ENCODE results near the gene GLB1L2.

The GLB1L2 gene

GRCh38 chr11:134358165-134358855 is 26.5 kb downstream of the GLB1L2 start:
- Histone ChIP-seq H3K36me3 (ENCODE audit: control insufficient read depth, insufficient read depth, low read length) (no peaks in the 10 kb centered on the region), H3K27ac (ENCODE audit: insufficient read depth, low read length, poor library complexity, severe bottlenecking) (no peak overlapping the region)

GRCh38 chr11:134358856-134359490 is 27.2 kb downstream of the GLB1L2 start:
- no peaks in the 10 kb centered on the region for H3K4me1 ChIP-seq (ENCODE audit: control insufficient read depth, insufficient read depth, low read length, poor library complexity, severe bottlenecking)
- no peak overlapping the region for H3K4me3 ChIP-seq (ENCODE audit: insufficient read depth, low read depth, low read length, poor library complexity, severe bottlenecking)
- H3K9me3 ChIP-seq (ENCODE audit: control insufficient read depth, low read length): no peaks in the 10 kb centered on the region
- no peak overlapping the region for H3K27ac ChIP-seq (ENCODE audit: insufficient read depth, low read length, poor library complexity, severe bottlenecking)
- DNase-seq: no peak
- no peaks in the 10 kb centered on the region for H3K36me3 ChIP-seq (ENCODE audit: control insufficient read depth, insufficient read depth, low read length)
- no peaks in the 10 kb centered on the region for H3K27me3 ChIP-seq (replicated peaks; ENCODE audit: control insufficient read depth, insufficient read depth, low read length, poor library complexity, severe bottlenecking)

More at GRCh38 chr11:134358165-134358855, 26.5 kb downstream of the GLB1L2 start:
- Histone ChIP-seq H3K4me3 (ENCODE audit: insufficient read depth, low read depth, low read length, poor library complexity, severe bottlenecking) (no peak overlapping the region), H3K9me3 (ENCODE audit: control insufficient read depth, low read length) (no peaks in the 10 kb centered on the region), H3K27me3 (replicated peaks; ENCODE audit: control insufficient read depth, insufficient read depth, low read length, poor library complexity, severe bottlenecking) (no peaks in the 10 kb centered on the region), H3K4me1 (ENCODE audit: control insufficient read depth, insufficient read depth, low read length, poor library complexity, severe bottlenecking) (no peaks in the 10 kb centered on the region)
- no peak for DNase-seq

- Histone ChIP-seq H3K36me3 (ENCODE audit: control insufficient read depth, insufficient read depth, low read length) (no peaks in the 10 kb centered on the region), H3K27me3 (replicated peaks; ENCODE audit: control insufficient read depth, insufficient read depth, low read length, poor library complexity, severe bottlenecking) (no peaks in the 10 kb centered on the region), H3K27ac (ENCODE audit: insufficient read depth, low read length, poor library complexity, severe bottlenecking) (no peak overlapping the region), H3K9me3 (ENCODE audit: control insufficient read depth, low read length) (no peaks in the 10 kb centered on the region), H3K4me1 (ENCODE audit: control insufficient read depth, insufficient read depth, low read length, poor library complexity, severe bottlenecking) (no peaks in the 10 kb centered on the region), H3K4me3 (ENCODE audit: insufficient read depth, low read depth, low read length, poor library complexity, severe bottlenecking) (no peak overlapping the region)
- DNase-seq: no peak
These were observed 27.9 kb downstream of the GLB1L2 start for GRCh38 chr11:134359646-134360045.

- no peaks in the 10 kb centered on the region for H3K9me3 ChIP-seq (ENCODE audit: control insufficient read depth, low read length)
- no peaks in the 10 kb centered on the region for H3K4me1 ChIP-seq (ENCODE audit: control insufficient read depth, insufficient read depth, low read length, poor library complexity, severe bottlenecking)
- peak; percentile 33 to 48 (median 36) for DNase-seq
- H3K27me3 ChIP-seq (replicated peaks; ENCODE audit: control insufficient read depth, insufficient read depth, low read length, poor library complexity, severe bottlenecking): no peaks in the 10 kb centered on the region
- H3K4me3 ChIP-seq (ENCODE audit: insufficient read depth, low read depth, low read length, poor library complexity, severe bottlenecking): no peak overlapping the region
- no peaks in the 10 kb centered on the region for H3K36me3 ChIP-seq (ENCODE audit: control insufficient read depth, insufficient read depth, low read length)
- H3K27ac ChIP-seq (ENCODE audit: insufficient read depth, low read length, poor library complexity, severe bottlenecking): no peak overlapping the region
These were observed 28.5 kb downstream of the GLB1L2 start for GRCh38 chr11:134360050-134360835.

- no peaks in the 10 kb centered on the region for H3K36me3 ChIP-seq (ENCODE audit: control insufficient read depth, insufficient read depth, low read length)
- H3K9me3 ChIP-seq (ENCODE audit: control insufficient read depth, low read length): no peaks in the 10 kb centered on the region
- no peak for DNase-seq
- no peak overlapping the region for H3K27ac ChIP-seq (ENCODE audit: insufficient read depth, low read length, poor library complexity, severe bottlenecking)
- H3K27me3 ChIP-seq (replicated peaks; ENCODE audit: control insufficient read depth, insufficient read depth, low read length, poor library complexity, severe bottlenecking): no peaks in the 10 kb centered on the region
- no peak overlapping the region for H3K4me3 ChIP-seq (ENCODE audit: insufficient read depth, low read depth, low read length, poor library complexity, severe bottlenecking)
- no peaks in the 10 kb centered on the region for H3K4me1 ChIP-seq (ENCODE audit: control insufficient read depth, insufficient read depth, low read length, poor library complexity, severe bottlenecking)
These were observed 29.9 kb downstream of the GLB1L2 start for GRCh38 chr11:134361661-134362060.

GRCh38 chr11:134362192-134362901 is 30.6 kb downstream of the GLB1L2 start:
- Histone ChIP-seq H3K4me3 (ENCODE audit: insufficient read depth, low read depth, low read length, poor library complexity, severe bottlenecking) (no peak overlapping the region), H3K36me3 (ENCODE audit: control insufficient read depth, insufficient read depth, low read length) (no peaks in the 10 kb centered on the region), H3K27ac (ENCODE audit: insufficient read depth, low read length, poor library complexity, severe bottlenecking) (no peak overlapping the region), H3K9me3 (ENCODE audit: control insufficient read depth, low read length) (no peaks in the 10 kb centered on the region), H3K27me3 (replicated peaks; ENCODE audit: control insufficient read depth, insufficient read depth, low read length, poor library complexity, severe bottlenecking) (no peaks in the 10 kb centered on the region), H3K4me1 (ENCODE audit: control insufficient read depth, insufficient read depth, low read length, poor library complexity, severe bottlenecking) (no peaks in the 10 kb centered on the region)
- no peak for DNase-seq

- no peaks in the 10 kb centered on the region for H3K9me3 ChIP-seq (ENCODE audit: control insufficient read depth, low read length)
- no peak for DNase-seq
- H3K27ac ChIP-seq (ENCODE audit: insufficient read depth, low read length, poor library complexity, severe bottlenecking): no peak overlapping the region
- no peaks in the 10 kb centered on the region for H3K36me3 ChIP-seq (ENCODE audit: control insufficient read depth, insufficient read depth, low read length)
- H3K27me3 ChIP-seq (replicated peaks; ENCODE audit: control insufficient read depth, insufficient read depth, low read length, poor library complexity, severe bottlenecking): no peaks in the 10 kb centered on the region
- H3K4me3 ChIP-seq (ENCODE audit: insufficient read depth, low read depth, low read length, poor library complexity, severe bottlenecking): no peak overlapping the region
- no peaks in the 10 kb centered on the region for H3K4me1 ChIP-seq (ENCODE audit: control insufficient read depth, insufficient read depth, low read length, poor library complexity, severe bottlenecking)
These were observed 31.4 kb downstream of the GLB1L2 start for GRCh38 chr11:134363161-134363560.

GRCh38 chr11:134363592-134363991 is 31.8 kb downstream of the GLB1L2 start:
- no peak overlapping the region for H3K4me3 ChIP-seq (ENCODE audit: insufficient read depth, low read depth, low read length, poor library complexity, severe bottlenecking)
- H3K4me1 ChIP-seq (ENCODE audit: control insufficient read depth, insufficient read depth, low read length, poor library complexity, severe bottlenecking): no peaks in the 10 kb centered on the region
- H3K36me3 ChIP-seq (ENCODE audit: control insufficient read depth, insufficient read depth, low read length): no peaks in the 10 kb centered on the region
- H3K27ac ChIP-seq (ENCODE audit: insufficient read depth, low read length, poor library complexity, severe bottlenecking): no peak overlapping the region
- H3K9me3 ChIP-seq (ENCODE audit: control insufficient read depth, low read length): no peaks in the 10 kb centered on the region
- no peaks in the 10 kb centered on the region for H3K27me3 ChIP-seq (replicated peaks; ENCODE audit: control insufficient read depth, insufficient read depth, low read length, poor library complexity, severe bottlenecking)
- DNase-seq: no peak

- H3K27ac ChIP-seq (ENCODE audit: insufficient read depth, low read length, poor library complexity, severe bottlenecking): no peak overlapping the region
- no peak overlapping the region for H3K4me3 ChIP-seq (ENCODE audit: insufficient read depth, low read depth, low read length, poor library complexity, severe bottlenecking)
- no peaks in the 10 kb centered on the region for H3K36me3 ChIP-seq (ENCODE audit: control insufficient read depth, insufficient read depth, low read length)
- no peaks in the 10 kb centered on the region for H3K9me3 ChIP-seq (ENCODE audit: control insufficient read depth, low read length)
- no peaks in the 10 kb centered on the region for H3K4me1 ChIP-seq (ENCODE audit: control insufficient read depth, insufficient read depth, low read length, poor library complexity, severe bottlenecking)
- no peaks in the 10 kb centered on the region for H3K27me3 ChIP-seq (replicated peaks; ENCODE audit: control insufficient read depth, insufficient read depth, low read length, poor library complexity, severe bottlenecking)
- DNase-seq: no peak
These were observed 32.5 kb downstream of the GLB1L2 start for GRCh38 chr11:134364261-134364660.
